ENCODE results near the gene RUNX3. TPM values are rescaled to one million over a fixed set of nuclear protein-coding genes. Genes with fewer than 3 reads are reported as not detected.

Gene RUNX3
- total and polyA plus RNA-seq, 2 donors (not counting 3 experiments of a cell fraction or from before 2014, with no cell fraction given), result not detected

DNA sequence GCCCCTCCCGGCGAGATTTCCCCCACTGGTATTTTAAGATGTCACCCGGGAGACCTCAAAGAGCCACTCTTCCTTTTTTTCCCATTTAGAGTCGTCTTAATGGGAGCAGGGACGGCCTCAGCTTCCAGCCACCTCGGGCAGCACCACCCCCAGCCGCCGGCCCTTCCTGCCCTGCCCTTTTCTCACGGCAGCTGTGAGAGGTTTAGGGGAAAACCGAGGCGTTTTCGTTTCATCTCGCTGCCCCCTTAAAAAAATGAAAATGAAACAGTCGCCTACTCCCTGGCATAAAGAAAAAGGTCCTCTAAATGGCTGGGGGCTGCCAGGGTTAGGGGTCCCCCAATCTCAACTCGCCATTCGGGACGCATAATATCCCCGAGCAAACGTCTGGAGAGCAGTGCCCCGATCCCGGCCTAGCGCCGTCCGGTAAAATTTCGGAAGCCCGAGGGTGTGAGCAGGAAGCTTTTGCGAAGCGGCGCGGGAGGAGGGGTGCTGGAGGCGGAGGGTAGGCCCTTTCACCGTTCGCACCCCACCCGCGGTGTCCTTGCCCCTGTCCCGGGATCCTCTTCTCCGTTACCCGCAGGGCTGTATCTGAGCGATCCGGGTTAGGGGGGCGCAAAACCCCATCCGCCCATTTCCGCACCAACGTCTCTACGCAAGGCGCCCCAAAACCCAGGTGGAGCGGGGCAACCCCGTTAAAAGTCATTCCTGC, 1.2 kb downstream of the RUNX3 start:
- Histone ChIP-seq H3K9me1 (replicated peaks; ENCODE audit: control insufficient read depth, extremely low read depth, insufficient read depth, low read length) (no peaks in the 10 kb centered on the region), H3K79me2 (ENCODE audit: control insufficient read depth, insufficient read depth, low read length) (no peaks in the 10 kb centered on the region), H3K9me3 (replicated peaks; ENCODE audit: control insufficient read depth, insufficient read depth, low read length) (no peaks in the 10 kb centered on the region), H3K4me1 (ENCODE audit: control insufficient read depth, extremely low read depth, insufficient read depth, low read length) (no peaks in the 10 kb centered on the region), H3K9ac (replicated peaks; ENCODE audit: extremely low read depth, insufficient read depth, low read length) (no peak overlapping the region), H3K27me3 (ENCODE audit: control insufficient read depth in 2 of 2, insufficient read depth in 2 of 2, low read length in 2 of 2) (peaks cover 82 to 89% of the 10 kb centered on the region in 2 experiments), H3K36me3 (ENCODE audit: control insufficient read depth in 2 of 2, extremely low read depth in 1 of 2, insufficient read depth in 2 of 2, low read length in 2 of 2) (no peaks in the 10 kb centered on the region), H3K4me3 (replicated peaks in 1 of 3; ENCODE audit: insufficient read depth in 1 of 3, low read depth in 1 of 3, low read length in 3 of 3) (no peak overlapping the region), H4K20me1 (replicated peaks; ENCODE audit: control insufficient read depth, extremely low read depth, insufficient read depth, low read length) (no peaks in the 10 kb centered on the region), H3K27ac (ENCODE audit: insufficient read depth, low read depth, low read length) (no peak overlapping the region), H2AFZ (ENCODE audit: low read depth, low read length) (no peak overlapping the region), H3K4me2 (ENCODE audit: insufficient read depth, low read length) (no peak overlapping the region)
- CTCF ChIA-PET, result no interaction called here
- FAIRE-seq (no peak), DNase-seq (ENCODE audit: low read depth, low spot score) (no peak)
- BruUV-seq (replicated peaks), result no TSS peak
- dilution Hi-C loops (cut with MboI; ENCODE audit: extremely low pct_ligation_motif_present, low sequenced_read_pairs) (no loop called here), intact Hi-C loops (cut with micrococcal nuclease) (no loop called here)
- POLR2A ChIA-PET, result no interaction called here
- TF ChIP-seq, protein P1, sequence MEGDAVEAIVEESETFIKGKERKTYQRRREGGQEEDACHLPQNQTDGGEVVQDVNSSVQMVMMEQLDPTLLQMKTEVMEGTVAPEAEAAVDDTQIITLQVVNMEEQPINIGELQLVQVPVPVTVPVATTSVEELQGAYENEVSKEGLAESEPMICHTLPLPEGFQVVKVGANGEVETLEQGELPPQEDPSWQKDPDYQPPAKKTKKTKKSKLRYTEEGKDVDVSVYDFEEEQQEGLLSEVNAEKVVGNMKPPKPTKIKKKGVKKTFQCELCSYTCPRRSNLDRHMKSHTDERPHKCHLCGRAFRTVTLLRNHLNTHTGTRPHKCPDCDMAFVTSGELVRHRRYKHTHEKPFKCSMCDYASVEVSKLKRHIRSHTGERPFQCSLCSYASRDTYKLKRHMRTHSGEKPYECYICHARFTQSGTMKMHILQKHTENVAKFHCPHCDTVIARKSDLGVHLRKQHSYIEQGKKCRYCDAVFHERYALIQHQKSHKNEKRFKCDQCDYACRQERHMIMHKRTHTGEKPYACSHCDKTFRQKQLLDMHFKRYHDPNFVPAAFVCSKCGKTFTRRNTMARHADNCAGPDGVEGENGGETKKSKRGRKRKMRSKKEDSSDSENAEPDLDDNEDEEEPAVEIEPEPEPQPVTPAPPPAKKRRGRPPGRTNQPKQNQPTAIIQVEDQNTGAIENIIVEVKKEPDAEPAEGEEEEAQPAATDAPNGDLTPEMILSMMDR (IDR thresholded peaks at IDR 0.05; ENCODE audit: extremely low read depth in 1 of 2, insufficient read depth in 1 of 2, low read depth in 1 of 2, low read length in 2 of 2), result no peak
- peak; percentile 85 for TF ChIP-seq EZH2 (IDR thresholded peaks at IDR 0.05; ENCODE audit: borderline replicate concordance, low read depth, low read length, severe bottlenecking)

DNA sequence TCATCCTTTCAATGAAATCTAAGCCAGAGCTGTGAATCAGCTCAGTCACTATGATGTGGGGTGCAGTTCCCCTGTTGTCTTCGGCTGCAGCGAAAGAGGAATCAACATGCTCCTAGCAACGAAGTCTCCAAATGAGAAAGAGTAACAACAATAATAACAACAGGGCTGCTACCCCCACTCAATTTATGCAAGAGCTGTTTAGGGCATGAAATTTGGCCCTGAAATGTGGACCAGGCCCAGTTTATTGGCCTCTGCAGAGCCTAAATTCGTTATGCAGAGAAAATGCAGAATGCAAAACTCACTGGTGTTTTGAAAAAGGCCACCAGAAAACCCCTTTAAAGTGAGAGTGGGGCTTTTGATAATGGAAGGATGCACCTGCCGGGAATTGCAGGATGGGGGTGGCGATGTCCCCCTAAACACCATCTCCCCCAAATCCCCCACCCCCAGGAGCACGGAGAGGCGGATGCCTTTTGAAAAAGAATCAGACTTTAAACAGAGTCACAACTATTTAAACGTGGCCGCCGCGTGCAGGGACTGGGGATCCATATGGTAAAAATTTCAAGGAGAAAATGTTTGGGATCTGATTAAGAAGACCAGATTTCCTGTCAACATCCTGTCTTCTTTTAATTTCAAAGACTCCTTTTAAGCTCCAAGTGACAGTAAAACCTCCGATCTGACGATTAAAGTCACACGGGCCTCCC, 1.9 kb downstream of the RUNX3 start:
- H3K27ac ChIP-seq (ENCODE audit: insufficient read depth, low read depth, low read length), result no peak overlapping the region
- CTCF ChIA-PET, result interaction anchor here (1.3 kb wide), 1 partner anchor 19 kb away, joined by 4 read pairs; no protein-coding TSS in a partner anchor

More for the DNA sequence above, 1.9 kb downstream of the RUNX3 start:
- no TSS peak for BruUV-seq (replicated peaks)
- H3K79me2 ChIP-seq (ENCODE audit: control insufficient read depth, insufficient read depth, low read length), result no peaks in the 10 kb centered on the region
- H4K20me1 ChIP-seq (replicated peaks; ENCODE audit: control insufficient read depth, extremely low read depth, insufficient read depth, low read length), result no peaks in the 10 kb centered on the region
- H3K9ac ChIP-seq (replicated peaks; ENCODE audit: extremely low read depth, insufficient read depth, low read length), result no peak overlapping the region
- POLR2A ChIA-PET, result no interaction called here
- intact Hi-C loops (cut with micrococcal nuclease), result no loop called here
- no peaks in the 10 kb centered on the region for H3K4me1 ChIP-seq (ENCODE audit: control insufficient read depth, extremely low read depth, insufficient read depth, low read length)
- peak; percentile 60 for FAIRE-seq
- no peak overlapping the region for H2AFZ ChIP-seq (ENCODE audit: low read depth, low read length)
- TF ChIP-seq, protein P1 (IDR thresholded peaks at IDR 0.05; ENCODE audit: extremely low read depth in 1 of 2, insufficient read depth in 1 of 2, low read depth in 1 of 2, low read length in 2 of 2), result no peak
- no peaks in the 10 kb centered on the region for H3K9me3 ChIP-seq (replicated peaks; ENCODE audit: control insufficient read depth, insufficient read depth, low read length)
- dilution Hi-C loops (cut with MboI; ENCODE audit: extremely low pct_ligation_motif_present, low sequenced_read_pairs), result no loop called here
- no peaks in the 10 kb centered on the region for H3K36me3 ChIP-seq (ENCODE audit: control insufficient read depth in 2 of 2, extremely low read depth in 1 of 2, insufficient read depth in 2 of 2, low read length in 2 of 2)
- H3K9me1 ChIP-seq (replicated peaks; ENCODE audit: control insufficient read depth, extremely low read depth, insufficient read depth, low read length), result no peaks in the 10 kb centered on the region
- no peak overlapping the region for H3K4me2 ChIP-seq (ENCODE audit: insufficient read depth, low read length)
- H3K27me3 ChIP-seq (ENCODE audit: control insufficient read depth in 2 of 2, insufficient read depth in 2 of 2, low read length in 2 of 2), result peaks cover 76 to 82% of the 10 kb centered on the region in 2 experiments
- DNase-seq (ENCODE audit: low read depth, low spot score), result peak; percentile 30
- no peak overlapping the region for H3K4me3 ChIP-seq (replicated peaks in 1 of 3; ENCODE audit: insufficient read depth in 1 of 3, low read depth in 1 of 3, low read length in 3 of 3)
